GM18511 (cell line): ENCODE results near the gene PIR.
A peak's percentile ranks its signal among the peaks of the same experiment; 100 is the strongest.

Source experiments
- ATAC-seq: cut with Tn5 transposase; IDR thresholded peaks from one replicate; pipeline ENCODE4 v1.9.1; 2021; ENCODE audit warnings: mild to moderate bottlenecking, moderate library complexity; ENCODE audit not compliant: unreplicated experiment

Gene PIR

DNA sequence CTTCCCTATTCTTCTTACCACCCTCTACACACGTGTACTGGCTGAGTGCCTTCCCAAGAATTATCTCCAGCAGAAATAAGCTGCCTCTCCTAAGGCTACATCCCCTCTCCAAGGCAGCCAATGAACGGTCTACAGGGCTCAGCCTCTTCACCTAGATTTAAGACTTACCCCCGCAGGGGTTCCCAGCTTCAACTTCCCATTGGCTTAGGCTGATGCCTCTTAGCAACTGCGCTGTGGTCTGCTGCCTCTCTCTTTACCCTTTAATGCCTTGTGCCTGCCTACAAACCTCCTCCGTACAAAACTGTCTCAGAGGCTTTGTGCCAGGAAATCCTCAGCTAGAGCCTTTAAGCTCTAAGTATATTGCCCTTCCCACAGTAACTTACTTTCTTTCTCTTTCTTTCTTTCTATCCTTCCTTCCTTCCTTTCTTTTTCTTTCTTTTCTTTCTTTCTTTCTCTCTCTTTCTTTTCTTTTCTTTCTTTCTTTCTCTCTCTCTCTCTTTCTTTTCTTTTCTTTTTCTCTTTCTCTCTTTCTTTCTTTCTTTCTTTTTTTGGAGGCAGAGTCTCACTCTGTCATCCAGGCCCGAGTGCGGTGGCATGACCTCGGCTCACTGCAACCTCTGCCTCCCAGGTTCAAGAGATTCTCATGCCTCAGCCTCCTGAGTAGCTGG, 142.7 kb downstream of the PIR start:
- ATAC-seq = no peak

DNA sequence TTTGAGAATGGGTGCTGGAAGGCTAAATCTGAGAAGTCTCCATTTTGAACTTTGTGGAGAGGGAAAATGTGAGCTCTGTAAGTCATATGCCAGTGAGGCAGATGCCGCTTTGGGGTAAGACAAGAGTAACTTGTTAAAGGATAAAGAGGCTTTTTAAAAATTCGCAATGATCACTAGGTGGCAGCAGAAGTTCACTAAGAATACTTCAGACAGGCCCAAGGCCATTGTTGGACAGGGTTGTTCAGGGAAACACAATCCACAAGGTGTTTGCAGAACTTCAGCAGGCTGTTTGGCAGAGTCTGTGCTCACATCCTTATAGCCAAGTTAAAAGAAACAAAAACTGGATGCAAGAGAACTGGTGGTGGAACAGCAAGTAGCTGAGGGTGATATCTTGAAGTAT, 144.1 kb downstream of the PIR start:
- peak; percentile 60 for ATAC-seq

DNA sequence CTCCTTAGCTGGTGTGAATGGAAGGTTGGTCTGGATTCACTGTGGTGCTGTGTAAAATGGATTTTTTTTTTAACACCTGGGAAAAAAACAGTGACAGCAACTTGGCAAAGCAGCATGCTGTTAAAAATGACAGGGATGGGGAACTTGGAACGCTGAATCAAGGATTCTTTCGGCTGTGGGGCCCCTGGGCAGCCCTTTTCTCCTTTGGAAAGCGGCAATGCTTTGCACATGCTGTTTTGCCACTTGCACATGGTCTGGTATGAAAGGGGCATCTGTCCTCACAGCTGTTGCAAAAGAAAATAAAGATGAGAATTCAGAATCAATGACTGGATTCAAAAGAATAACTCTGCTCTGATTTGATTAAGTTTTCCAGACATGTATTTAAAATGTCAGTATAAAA, 147.2 kb downstream of the PIR start:
- no peak for ATAC-seq

DNA sequence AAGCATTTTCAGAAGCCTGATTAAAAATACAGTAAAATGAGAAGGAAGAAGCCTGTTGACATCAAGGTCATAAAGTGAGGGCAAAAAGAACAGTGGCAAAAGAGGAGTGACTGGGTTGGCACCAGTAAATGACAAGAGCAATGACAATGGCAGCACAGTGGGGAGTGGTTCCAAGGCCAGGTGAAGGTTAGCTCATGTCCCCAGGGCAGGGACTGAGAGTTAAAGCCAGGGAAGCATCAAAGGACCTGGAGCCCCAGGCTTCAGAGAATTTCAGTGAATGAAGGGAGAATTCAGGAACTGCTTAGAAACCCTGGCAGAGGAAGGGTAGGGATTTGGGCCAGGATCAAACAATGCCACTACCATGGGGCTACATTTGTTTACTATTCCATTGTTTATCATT, 149.0 kb downstream of the PIR start:
- no peak for ATAC-seq

GRCh38 chrX:15343075-15343476, 150.1 kb downstream of the PIR start:
- no peak for ATAC-seq

GRCh38 chrX:15340867-15341266, 152.3 kb downstream of the PIR start:
- no peak for ATAC-seq

GRCh38 chrX:15336023-15336413, 157.1 kb downstream of the PIR start:
- ATAC-seq = no peak

- peak; percentile 97 for ATAC-seq
Measured at GRCh38 chrX:15335135-15336022, 157.8 kb downstream of the PIR start, which contains the start of gene PIGA. Gene PIGA (minus strand): TSS chrX:15335523. CDS start chrX:15331930, 3,593 bp downstream.
